Measurements from ENCODE around the gene P2RX7.
"Not testable (repeated sequence)": the region's sequence is repeated elsewhere in the genome, so short reads cannot be mapped to it uniquely, and the experiment has no call there.

The P2RX7 gene

DNA sequence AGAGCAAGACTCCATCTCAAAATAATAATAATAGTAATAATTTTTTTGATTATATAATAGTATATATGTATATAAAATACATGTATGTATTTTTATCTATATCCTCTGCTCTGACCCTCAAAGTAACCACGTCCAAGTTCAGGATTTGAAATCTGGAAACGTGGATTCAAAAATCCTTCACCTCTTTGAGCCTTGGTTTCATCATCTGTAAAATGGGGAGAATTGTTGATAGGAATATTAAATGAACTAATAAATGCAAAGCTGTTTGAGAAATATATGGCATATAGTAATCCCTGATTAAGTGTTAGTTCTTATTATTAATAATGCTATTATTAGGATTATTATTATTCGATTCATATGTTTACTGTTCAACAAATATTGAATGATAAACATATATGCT is 2.6 kb downstream of the P2RX7 start:
- no peak for DNase-seq (ENCODE audit: low read depth in 3 of 3)

DNA sequence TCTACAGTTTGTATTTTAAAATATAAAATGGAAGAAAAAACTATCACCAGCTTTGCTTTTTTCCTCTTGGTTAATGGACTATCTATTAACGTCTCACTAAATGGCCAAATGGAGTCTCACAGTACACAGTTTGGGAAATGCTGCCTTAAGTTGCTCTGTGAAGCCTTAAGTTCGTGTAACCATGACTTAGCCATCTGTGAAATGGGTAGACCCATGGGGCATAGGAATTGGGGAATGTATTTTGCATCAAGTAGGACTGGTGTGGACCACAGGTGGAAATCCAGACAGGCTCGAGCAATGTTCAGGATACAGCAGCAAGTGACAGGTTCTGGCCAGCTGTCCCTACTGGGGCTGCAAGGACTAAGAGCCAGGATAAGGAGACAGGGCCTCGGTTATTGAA is 4.8 kb downstream of the P2RX7 start:
- DNase-seq (ENCODE audit: low read depth in 3 of 3), result no peak

DNA sequence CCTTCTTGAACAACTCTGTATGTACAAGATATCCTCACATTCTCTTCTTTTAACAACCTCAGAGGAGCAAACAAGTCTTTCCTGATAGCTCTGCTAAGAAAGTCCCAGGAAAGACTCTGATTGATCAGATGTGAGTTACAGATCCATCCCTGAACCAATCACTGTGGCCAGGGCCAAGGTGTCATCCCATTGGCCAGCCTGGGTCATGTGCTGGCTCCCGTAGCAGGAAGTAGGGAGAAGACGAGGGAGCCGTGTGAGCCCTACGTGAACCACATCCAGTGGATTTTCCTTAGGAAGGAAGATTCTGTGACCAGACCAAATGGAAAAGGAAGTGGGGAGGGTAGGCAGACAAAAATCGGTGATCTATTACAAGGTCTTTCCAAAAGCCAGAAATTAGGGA is 5.6 kb downstream of the P2RX7 start:
- DNase-seq (ENCODE audit: low read depth in 3 of 3), result no peak

DNA sequence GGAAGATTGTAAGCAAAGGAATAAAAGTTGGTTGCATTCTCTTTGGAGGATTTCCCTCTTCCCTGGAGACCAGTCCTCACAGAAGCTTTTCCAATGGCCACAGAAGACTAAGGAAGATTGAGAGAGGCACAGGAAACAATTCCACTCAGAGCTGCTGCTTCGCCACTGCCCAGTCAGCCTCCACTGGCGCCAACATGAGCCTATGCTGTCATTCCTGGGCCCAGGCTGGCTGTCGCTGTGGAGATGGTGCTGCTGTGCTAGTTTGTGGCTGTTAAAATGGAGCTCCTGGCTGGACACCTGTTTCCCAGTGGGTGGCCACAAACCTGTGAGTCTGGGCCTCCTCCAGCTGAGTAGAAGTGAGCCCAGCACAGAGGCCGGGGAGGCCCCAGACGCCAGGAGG is 6.6 kb downstream of the P2RX7 start:
- no peak for DNase-seq (ENCODE audit: low read depth in 3 of 3)

DNA sequence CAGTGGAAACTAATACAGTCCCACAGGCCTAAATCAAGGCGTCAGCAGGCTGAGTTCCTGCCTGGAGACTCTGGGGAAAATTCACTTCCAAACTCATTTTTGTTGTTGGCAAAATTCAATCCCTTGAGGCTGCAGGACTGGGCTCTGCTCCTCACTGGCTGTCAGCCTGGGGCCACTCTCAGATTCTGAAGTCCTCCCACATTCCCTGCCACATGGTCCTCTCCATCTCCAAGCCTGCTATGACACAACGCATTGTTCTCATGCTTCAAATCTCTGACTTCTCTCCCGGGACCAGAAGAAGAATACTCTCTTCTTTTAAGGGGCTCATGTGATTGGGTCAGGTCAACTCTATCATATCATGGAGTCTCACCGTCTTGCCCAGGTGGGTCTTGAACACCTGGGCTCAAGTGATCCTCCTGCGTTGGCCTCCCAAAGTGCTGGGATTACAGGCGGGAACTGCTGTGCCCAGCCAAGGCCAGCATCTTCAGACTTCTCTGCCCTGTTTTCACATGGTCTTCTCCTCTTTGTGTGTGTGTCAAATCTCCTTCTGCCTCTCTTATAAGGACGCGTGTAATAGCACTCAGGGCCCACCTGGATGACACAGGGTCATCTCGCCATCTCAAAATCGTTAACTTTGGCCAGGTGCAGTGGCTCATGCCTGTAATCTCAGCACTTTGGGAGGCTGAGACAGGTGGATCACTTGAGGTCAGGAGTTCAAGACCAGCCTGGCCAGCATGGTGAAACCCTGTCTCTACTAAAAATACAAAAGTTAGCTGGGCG is 9.7 kb downstream of the P2RX7 start:
- DNase-seq (ENCODE audit: low read depth in 3 of 3), result no peak

DNA sequence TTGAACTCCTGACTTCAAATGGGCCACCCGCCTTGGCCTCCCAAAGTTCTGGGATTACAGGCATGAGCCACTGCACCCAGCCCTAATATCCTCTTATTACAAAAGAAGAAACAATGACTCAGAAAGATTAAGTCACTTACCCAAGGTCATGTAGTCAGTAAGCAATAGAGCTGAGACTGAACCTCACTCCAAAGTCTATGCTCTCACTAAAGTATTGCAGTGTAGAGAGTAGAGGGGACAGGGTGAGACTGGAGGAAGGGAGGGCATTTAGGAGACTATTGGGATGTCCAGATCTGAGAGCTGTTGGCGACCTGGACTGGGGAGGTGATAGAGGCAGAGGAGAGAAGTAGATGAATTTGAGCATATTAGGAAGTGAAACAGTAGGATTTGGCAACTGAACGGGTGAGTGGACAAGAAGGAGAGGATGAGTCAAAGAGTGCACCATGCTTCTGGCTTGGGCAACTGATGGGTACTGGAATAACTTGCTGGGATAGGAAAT is 11.8 kb downstream of the P2RX7 start:
- DNase-seq (ENCODE audit: low read depth in 3 of 3), result no peak

DNA sequence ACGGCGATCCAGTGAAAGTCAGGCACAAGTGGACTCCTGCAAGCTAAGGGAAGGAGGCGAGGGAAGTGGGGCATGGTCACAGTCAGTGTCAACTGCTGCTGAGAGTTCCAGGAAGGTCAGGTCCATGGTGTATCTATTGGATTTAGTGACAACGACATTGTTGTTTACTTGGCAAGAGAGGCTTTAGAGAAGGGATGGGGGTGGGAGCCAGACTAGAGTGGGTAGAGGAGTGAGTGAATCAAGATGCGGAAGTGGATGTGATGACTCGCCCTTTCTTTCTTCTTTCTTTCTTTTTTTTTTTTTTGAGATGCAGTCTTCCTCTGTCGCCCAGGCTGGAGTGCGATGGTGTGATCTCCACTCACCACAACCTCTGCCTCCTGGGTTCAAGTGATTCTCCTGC is 12.5 kb downstream of the P2RX7 start:
- DNase-seq (ENCODE audit: low read depth in 3 of 3), result no peak

DNA sequence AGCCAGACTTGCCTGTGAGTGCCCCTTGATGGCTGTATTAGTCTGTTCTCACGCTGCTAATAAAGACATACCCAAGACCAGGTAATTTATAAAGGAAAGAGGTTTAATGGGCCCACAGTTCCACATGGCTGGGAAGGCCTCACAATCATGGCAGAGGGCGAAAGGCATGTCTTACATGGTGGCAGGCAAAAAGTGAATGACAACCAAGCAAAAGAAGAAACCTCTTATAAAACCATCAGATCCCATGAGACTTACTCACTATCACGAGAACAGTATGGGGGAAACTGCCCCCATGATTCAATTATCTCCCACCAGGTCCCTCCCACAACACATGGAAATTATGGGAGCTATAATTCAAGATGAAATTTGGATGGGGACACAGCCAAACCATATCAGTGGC is 16.6 kb downstream of the P2RX7 start:
- not testable (repeated sequence) for DNase-seq (ENCODE audit: low read depth in 3 of 3)

DNA sequence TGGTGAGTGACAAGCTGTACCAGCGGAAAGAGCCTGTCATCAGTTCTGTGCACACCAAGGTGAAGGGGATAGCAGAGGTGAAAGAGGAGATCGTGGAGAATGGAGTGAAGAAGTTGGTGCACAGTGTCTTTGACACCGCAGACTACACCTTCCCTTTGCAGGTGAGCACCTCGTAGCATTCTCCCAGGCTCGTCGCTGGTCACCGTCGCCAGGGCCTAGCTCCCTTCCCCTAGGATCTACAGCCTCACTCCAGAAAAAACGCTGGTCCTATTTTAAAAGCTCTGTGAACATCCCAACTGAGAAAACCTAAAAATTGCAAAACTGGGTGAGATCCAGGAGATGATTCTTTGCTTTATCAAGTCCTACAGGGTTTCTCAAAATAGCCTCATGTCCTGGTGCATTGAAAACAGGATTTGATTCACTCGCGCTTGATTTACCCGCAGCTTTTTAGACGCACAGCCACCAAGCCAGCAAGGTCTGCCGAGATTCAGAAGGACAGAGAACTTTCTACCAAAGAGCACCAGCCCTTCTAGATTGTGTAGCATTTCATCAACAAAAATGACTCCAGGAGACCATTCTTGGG is 22.2 kb downstream of the P2RX7 start:
- no peak for DNase-seq (ENCODE audit: low read depth in 3 of 3)

DNA sequence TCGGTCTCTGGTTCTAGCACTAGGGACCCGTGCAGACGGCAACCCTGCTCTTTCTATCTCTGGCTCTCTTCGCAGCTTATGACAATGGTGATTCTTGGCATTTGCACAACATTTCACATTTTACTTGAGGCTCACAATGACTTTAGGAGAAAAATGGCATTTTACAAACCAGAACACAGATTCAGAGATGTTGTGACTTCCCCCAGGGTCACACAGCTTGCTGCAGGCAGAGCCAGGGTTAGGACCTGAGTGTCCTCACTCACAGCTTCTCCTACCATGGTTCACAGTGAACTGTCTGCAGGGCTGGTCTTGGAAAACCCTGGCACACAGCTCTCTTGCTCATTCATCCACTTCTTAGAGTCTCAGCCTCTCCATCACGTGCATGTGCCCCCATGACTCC is 23.7 kb downstream of the P2RX7 start:
- DNase-seq (ENCODE audit: low read depth in 3 of 3), result no peak

DNA sequence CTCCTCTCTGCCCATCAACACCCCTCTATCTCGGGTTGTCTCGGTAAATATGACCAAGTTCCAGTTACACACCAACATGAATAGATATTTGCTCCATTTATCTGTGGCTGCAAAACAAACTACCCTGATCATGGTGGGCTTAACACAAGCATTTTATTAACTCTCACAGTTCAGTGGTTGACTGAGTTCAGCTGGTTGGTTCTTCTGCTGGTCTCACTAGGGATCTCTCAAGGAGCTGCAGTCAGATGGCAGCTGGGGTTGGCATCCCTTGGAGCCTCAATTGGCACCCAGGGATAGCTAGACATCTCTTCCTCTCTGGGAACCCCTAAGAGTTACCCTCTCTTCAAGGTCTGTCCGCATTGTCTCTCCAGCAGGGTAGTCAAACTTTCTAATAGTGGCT is 25.4 kb downstream of the P2RX7 start:
- DNase-seq (ENCODE audit: low read depth in 3 of 3), result no peak

DNA sequence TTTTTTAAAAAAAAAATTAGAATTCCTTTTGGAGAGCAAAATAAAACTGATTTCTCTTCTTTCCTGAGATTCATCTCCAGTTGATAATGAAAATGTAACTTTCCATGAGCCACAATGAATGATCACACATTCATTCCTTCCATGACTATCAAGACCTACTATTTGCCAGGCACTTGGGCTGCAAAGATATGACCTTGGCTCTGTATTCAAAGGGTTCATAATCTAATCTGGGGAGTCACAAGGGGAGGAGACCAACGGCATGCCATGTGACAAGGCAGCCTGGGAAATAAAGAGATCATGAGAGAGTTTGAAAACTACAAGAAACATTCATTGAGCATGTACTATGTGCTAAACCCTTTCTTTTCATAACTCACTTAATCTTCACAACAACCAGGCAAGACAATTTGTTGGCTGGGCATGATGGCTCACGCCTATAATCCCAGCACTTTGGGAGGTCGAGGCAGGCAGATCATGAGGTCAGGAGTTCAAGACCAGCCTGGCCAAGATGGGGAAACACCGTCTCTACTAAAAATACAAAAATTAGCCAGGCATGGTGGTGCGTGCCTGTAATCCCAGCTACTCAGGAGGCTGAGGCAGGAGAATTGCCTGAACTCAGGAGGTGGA is 26.2 kb downstream of the P2RX7 start:
- DNase-seq (ENCODE audit: low read depth in 3 of 3), result not testable (repeated sequence)

DNA sequence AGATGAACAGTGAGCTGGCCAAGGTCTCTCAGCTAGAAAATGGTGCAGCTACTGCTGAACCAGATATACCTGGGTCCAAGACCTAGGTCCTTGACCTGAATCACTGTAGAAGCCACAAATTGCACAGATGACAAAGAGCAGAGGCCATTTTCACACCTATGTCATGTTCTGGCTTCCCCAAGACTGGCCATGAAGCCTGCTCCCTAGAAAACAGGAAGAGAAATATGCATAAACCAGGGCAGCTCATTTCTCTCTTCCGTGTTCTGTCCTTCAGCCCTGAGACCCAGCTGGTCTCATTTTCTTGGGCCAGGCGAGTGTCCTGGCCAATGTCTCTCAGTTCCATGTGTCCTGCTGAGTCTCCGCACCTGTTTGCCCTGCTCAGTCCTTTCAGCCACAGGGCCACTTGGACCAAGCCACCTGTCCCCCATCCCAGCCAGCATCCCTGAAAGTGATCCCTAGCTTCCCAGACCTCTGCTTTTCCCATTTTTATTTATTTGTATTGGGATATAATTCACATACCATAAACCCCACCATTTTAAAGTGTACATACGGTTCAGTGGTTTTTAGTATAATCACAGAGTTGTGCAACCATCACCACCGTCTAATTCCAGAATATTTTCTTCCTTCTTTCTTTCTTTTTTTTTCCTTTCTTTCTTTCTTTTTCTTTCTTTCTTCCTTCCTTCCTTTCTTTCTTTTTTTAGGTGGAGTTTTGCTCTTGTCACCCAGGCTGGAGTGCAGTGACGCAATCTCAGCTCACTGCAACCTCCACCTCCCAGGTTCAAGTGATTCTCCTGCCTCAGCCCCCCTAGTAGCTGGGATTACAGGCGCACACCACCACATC is 27.0 kb downstream of the P2RX7 start:
- no peak for DNase-seq (ENCODE audit: low read depth in 3 of 3)

DNA sequence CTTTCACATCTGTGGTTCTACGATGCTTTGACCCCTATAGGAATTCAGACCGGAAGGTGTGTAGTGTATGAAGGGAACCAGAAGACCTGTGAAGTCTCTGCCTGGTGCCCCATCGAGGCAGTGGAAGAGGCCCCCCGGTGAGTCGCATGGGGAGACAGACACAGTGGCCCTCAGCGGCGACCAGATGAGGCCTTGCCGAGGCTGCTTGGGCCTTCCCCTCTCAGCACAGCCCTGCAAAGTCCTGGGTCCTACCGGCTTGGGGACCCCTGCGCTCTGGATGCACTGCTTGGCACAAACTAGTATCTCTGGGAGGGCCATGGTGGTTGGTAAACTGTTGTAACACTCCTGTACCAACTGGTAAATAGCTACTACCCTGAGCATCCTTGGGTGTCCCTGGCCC is 29.7 kb downstream of the P2RX7 start:
- no peak for DNase-seq (ENCODE audit: low read depth in 3 of 3)

DNA sequence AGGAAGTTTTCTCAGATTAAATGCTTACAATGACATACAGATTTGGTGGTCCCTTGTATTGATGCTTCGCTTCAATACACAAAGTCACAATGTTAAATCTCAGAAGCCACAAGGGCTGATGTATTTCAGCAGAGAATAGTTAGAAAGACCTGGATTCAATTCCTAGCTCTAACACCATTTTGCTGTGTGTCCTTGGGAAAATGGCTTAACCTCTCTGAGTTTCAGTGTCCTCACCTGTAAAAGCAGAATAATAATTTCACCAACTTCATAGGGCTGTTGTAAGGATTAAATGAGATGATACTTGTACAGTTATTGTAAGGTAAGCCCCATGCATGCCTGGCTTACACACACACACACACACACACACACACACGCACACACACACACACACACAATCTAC is 30.3 kb downstream of the P2RX7 start:
- no peak for DNase-seq (ENCODE audit: low read depth in 3 of 3)

DNA sequence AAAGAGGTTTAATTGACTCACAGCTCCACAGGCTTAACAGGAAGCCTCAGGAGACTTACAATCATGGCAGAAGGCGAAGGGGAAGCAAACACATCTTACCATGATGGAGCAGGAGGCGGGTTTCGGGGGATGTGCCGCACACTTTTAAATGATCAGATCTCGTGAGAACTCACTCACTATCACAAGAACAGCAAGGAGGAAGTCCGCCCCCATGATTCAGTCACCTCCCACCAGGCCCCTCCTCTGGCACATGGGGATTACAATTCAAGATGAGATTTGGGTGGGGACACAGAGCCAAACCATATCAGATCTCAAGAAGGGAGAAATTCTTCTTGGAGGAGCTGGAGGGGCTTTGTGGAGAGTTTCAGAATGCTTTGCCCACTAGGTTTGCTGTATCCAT is 32.2 kb downstream of the P2RX7 start:
- DNase-seq (ENCODE audit: low read depth in 3 of 3), result not testable (repeated sequence)

DNA sequence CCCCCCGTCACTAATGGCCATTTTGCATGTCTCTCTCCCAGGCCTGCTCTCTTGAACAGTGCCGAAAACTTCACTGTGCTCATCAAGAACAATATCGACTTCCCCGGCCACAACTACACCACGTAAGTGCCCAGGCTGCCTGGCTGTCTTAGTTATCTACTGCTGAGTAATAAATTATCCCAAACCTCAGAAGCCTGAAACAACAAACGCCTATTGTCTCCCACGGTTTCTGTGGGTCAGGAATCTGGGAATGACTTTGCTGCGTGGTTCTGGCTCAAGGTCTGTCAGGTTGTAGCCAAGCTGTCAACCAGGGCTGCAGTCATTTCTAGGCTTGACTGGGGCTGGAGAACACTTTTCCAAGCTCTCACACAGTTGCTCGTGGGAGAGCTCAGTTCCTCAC is 32.6 kb downstream of the P2RX7 start:
- no peak for DNase-seq (ENCODE audit: low read depth in 3 of 3)

DNA sequence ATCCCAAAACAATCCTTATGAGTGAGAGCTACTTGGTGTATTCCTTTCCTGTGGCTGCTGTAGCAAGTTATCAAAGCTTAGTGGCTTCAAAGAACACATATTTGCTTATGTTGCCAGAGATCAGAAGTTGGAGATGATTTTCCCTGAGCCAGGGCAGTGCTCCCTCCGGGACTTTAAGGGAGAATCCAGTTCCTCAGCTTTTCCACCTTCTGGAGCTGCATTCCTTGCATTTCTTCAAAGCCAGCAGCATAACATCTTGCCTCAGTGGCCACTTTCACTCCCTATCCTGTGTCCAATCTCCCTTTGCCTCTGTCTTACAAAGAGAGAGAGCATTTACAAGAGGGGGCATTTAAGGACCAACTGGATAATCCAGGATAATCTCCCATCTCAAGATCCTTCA is 33.7 kb downstream of the P2RX7 start:
- DNase-seq (ENCODE audit: low read depth in 3 of 3), result no peak

DNA sequence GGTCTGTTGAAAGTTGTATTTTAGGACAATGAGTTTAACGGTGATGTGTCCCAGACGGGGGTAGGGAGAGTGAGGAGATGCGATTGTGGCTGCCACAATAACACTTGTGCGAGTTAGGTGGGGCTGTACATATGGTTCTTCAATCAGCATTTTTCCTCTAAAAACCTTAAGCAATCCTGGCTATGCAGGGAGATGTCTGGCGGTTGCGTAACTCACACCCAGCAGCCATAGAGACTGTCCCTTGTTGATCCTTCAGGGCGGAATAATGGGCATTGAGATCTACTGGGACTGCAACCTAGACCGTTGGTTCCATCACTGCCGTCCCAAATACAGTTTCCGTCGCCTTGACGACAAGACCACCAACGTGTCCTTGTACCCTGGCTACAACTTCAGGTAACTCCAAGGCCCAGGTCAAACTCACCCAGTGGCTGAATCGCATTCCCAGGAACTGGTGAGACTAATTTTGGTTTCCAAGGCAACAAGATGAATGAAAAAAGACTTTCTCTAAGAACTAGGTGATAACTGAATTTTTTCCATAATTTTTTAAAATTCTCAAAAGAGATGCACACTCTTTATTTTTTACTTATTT is 34.6 kb downstream of the P2RX7 start:
- no peak for DNase-seq (ENCODE audit: low read depth in 3 of 3)

DNA sequence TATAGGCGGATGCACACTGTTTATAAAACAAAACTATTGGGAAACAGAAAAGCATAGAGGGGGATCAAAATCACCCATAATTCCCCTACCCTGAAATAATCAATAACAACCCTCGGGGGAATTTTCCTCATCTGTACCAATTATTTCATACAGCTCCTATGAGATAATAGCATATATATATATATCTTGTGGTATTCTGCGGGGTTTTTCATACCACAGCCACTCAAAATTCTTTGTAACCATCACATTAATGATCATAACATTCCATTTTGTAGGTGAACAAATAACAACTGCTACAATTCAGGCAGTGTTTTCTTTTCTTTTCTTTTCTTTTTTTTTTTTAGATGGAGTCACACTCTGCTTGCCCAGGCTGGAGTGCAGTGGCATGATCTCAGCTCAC is 35.3 kb downstream of the P2RX7 start:
- no peak for DNase-seq (ENCODE audit: low read depth in 3 of 3)

DNA sequence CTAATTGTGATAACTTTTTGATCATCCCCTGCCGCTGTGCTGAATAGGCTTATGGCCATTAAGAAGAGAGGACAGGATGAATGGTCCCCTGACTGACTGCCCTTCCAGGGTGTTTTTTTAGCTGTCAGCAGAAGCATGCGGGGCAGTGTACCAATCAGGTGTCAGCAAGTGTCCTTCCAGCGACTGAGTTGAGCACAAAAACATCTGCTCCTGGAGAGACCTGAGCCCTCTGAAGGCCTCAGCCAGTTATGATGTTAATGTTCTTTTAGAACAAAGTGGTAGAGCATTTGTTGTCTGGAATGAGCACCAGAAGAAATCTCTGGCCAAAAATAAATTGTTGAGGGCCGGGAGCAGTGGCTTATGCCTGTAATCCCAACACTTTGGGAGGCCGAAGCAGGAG is 37.5 kb downstream of the P2RX7 start:
- DNase-seq (ENCODE audit: low read depth in 3 of 3), result no peak
